ENCODE data around the gene PRUNE2.

PRUNE2 gene

DNA sequence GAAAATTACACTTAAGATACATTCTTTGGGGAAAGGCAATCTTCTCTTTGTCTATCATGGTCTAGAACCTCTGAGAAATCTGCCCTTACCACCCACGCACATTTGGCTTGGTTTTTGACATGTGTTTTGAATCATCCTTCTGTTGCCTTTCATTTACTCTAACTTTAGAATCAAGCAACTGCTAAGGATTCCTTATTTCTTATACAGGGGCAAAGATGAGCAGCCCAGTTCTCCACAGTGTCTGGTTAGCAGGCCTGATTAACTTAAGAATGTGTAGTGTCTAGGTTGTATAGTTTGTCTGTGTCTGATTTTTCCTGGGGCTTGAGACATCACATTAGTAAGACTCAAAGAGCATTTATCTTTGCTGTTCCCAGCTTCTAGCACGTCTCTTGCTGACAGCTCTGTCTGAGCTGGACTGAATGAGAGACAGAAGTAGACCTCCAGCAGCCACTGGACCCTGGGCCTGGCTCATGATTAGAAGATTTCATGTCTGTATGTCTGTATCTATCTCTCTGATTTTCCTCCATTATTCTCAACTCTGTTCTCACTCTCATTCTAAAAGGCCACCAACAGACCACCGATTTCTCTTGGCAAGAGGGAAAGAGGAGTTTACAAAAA, 173.5 kb downstream of the PRUNE2 start:
- H3K9me3 Mint-ChIP-seq = no peaks in the 10 kb centered on the region
- no peak for DNase-seq (ENCODE audit: low spot score in 2 of 2)

DNA sequence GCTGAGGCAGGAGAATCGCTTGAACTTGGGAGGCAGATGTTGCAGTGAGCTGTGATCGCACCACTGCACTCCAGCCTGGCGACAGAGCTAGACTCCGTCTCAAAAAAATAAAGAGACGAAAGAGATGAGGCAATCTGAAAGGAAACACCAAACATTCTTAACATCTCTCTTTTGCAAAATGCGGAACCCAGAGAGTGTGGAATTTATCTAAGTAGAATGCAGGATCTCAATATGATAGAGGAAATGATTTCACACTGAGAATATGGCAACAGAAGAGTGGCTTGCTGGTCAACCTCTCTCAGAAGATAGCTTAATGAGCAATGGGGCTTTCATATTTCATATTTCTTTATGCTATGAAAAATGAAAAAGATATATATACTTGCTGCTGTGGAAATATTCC, 175.1 kb downstream of the PRUNE2 start:
- Mint-ChIP-seq H3K4me1 (no peaks in the 10 kb centered on the region), H3K9me3 (no peaks in the 10 kb centered on the region), H3K36me3 (ENCODE audit: insufficient read depth) (no peaks in the 10 kb centered on the region), H3K4me3 (no peak overlapping the region), H3K27ac (ENCODE audit: low read depth) (no peak overlapping the region), H3K27me3 (peaks cover 34% of the 10 kb centered on the region)
- no peak for DNase-seq (ENCODE audit: low spot score in 2 of 2)
- ATAC-seq (replicated peaks; ENCODE audit: extremely low read depth, poor library complexity, severe bottlenecking) = no peak

More for the DNA sequence above, 173.5 kb downstream of the PRUNE2 start:
- Mint-ChIP-seq H3K27me3 (peaks cover 41% of the 10 kb centered on the region), H3K4me1 (no peaks in the 10 kb centered on the region), H3K27ac (ENCODE audit: low read depth) (no peak overlapping the region), H3K4me3 (no peak overlapping the region), H3K36me3 (ENCODE audit: insufficient read depth) (no peaks in the 10 kb centered on the region)
- ATAC-seq (replicated peaks; ENCODE audit: extremely low read depth, poor library complexity, severe bottlenecking) = no peak

DNA sequence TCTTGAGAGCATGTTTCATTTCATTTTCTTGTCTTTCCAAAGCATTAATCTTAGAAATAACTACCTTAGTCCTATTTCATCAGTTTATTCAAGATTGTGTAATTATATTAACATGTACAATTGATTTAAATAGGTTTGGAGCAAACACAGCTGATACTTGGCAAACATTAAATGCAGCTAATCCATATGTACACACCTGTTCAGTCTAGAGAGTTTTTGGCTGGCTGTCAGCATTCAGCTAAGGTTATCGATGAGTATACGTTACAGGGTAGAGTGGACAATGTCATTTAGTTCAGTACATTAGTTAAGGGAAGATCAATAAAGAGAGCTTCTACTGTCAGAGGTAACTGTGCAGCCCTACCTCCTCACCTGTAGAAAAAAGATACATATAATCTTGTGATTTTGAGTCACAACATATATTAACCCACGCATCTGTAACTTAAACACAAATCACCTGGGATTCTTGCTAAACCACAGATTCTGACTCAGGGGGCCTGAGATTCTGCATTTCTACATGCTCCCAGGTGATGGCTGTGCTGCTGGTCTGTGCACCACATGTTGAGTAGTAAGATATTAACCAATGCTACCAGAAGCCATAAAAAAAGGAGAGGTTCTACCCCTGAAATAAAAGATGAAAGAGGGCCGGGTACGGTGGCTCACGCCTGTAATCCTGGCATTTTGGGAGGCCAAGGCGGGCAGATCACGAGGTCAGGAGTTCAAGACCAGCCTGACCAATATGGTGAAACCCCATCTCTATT, 175.8 kb downstream of the PRUNE2 start:
- DNase-seq (ENCODE audit: low spot score in 2 of 2) (no peak), ATAC-seq (replicated peaks; ENCODE audit: extremely low read depth, poor library complexity, severe bottlenecking) (no peak)
- no peaks in the 10 kb centered on the region for H3K9me3 Mint-ChIP-seq
- H3K27me3 Mint-ChIP-seq = peaks cover 39% of the 10 kb centered on the region
- H3K36me3 Mint-ChIP-seq (ENCODE audit: insufficient read depth) = no peaks in the 10 kb centered on the region
- no peak overlapping the region for H3K27ac Mint-ChIP-seq (ENCODE audit: low read depth)
- no peak overlapping the region for H3K4me3 Mint-ChIP-seq
- H3K4me1 Mint-ChIP-seq = no peaks in the 10 kb centered on the region

DNA sequence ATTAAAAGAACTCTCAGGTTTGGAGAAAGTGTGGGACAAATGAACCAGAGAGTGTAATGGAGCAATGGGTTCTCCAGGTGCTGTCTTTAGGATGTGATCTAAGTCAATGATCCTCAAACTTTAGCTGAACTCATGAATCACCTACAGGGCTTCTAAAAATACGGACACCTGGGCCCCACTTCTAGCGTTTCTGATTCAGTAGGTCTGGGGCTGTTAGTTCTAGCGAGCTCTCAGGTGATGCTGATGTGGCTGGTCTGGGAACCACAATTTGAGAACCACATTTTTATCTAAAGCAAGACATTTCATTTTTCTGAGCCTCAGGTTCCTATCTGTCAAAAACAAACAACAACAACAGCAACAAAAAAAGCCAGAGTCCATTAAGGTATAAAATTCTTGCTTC, 176.8 kb downstream of the PRUNE2 start:
- H3K4me3 Mint-ChIP-seq = no peak overlapping the region
- H3K4me1 Mint-ChIP-seq = no peaks in the 10 kb centered on the region
- DNase-seq (ENCODE audit: low spot score in 2 of 2) (no peak), ATAC-seq (replicated peaks; ENCODE audit: extremely low read depth, poor library complexity, severe bottlenecking) (no peak)
- H3K9me3 Mint-ChIP-seq = no peaks in the 10 kb centered on the region
- H3K27me3 Mint-ChIP-seq = peaks cover 37% of the 10 kb centered on the region
- no peak overlapping the region for H3K27ac Mint-ChIP-seq (ENCODE audit: low read depth)
- no peaks in the 10 kb centered on the region for H3K36me3 Mint-ChIP-seq (ENCODE audit: insufficient read depth)

DNA sequence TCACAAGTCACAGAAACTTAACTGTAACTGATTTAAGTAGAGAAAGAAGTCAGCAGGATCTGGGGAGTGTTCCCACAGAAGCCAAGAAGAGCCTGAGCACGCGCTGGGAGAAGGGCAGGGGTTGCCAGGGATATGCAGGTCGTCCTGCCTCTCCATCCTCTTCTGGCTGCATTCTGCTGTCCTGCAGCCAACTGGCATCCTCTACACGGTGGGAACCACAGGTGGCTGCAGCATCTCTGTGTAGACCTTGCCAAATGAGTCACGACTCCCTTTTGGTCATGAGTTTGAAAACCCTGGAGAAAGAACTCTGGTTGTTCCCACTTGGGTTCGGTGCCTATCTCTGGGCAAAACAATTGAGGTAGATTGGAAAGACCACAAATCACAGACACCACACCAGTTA, 180.0 kb downstream of the PRUNE2 start:
- peaks cover 32% of the 10 kb centered on the region for H3K27me3 Mint-ChIP-seq
- no peak overlapping the region for H3K27ac Mint-ChIP-seq (ENCODE audit: low read depth)
- H3K4me3 Mint-ChIP-seq = no peak overlapping the region
- no peaks in the 10 kb centered on the region for H3K4me1 Mint-ChIP-seq
- no peaks in the 10 kb centered on the region for H3K36me3 Mint-ChIP-seq (ENCODE audit: insufficient read depth)
- no peaks in the 10 kb centered on the region for H3K9me3 Mint-ChIP-seq
- no peak for DNase-seq (ENCODE audit: low spot score in 2 of 2)
- no peak for ATAC-seq (replicated peaks; ENCODE audit: extremely low read depth, poor library complexity, severe bottlenecking)

GRCh38 chr9:76725011-76725546, 180.8 kb downstream of the PRUNE2 start:
- no peak overlapping the region for H3K4me3 Mint-ChIP-seq
- H3K9me3 Mint-ChIP-seq = no peaks in the 10 kb centered on the region
- ATAC-seq (replicated peaks; ENCODE audit: extremely low read depth, poor library complexity, severe bottlenecking) = no peak
- H3K4me1 Mint-ChIP-seq = no peaks in the 10 kb centered on the region
- H3K27me3 Mint-ChIP-seq = peaks cover 24% of the 10 kb centered on the region
- no peak overlapping the region for H3K27ac Mint-ChIP-seq (ENCODE audit: low read depth)
- H3K36me3 Mint-ChIP-seq (ENCODE audit: insufficient read depth) = no peaks in the 10 kb centered on the region
- no peak for DNase-seq (ENCODE audit: low spot score in 2 of 2)

DNA sequence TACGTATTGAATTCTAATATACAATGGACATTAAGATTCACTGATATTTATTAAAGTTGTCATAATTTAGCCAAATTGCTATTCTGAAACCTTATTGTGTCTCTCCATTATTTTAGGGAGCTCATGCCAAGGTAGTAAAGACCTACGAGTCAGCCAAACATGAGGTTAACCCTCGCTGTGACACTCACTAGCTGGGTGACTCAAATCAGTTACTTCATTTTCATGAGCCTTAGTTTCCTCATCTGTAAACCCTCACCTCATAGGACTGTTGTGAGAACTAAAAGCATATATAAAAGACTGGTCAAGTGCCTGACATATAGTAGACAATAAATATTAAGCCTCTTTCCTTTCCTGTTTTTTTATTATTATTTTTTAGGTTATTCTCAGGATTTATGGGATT, 185.7 kb downstream of the PRUNE2 start:
- H3K36me3 Mint-ChIP-seq (ENCODE audit: insufficient read depth) = peaks cover 1% of the 10 kb centered on the region
- no peak overlapping the region for H3K4me3 Mint-ChIP-seq
- no peak overlapping the region for H3K27ac Mint-ChIP-seq (ENCODE audit: low read depth)
- no peak for DNase-seq (ENCODE audit: low spot score in 2 of 2)
- ATAC-seq (replicated peaks; ENCODE audit: extremely low read depth, poor library complexity, severe bottlenecking) = no peak
- H3K9me3 Mint-ChIP-seq = no peaks in the 10 kb centered on the region
- no peaks in the 10 kb centered on the region for H3K4me1 Mint-ChIP-seq
- H3K27me3 Mint-ChIP-seq = peaks cover 35% of the 10 kb centered on the region

GRCh38 chr9:76718166-76718565, 187.7 kb downstream of the PRUNE2 start:
- ATAC-seq (replicated peaks; ENCODE audit: extremely low read depth, poor library complexity, severe bottlenecking) (no peak), DNase-seq (ENCODE audit: low spot score in 2 of 2) (no peak)
- Mint-ChIP-seq H3K27ac (ENCODE audit: low read depth) (no peak overlapping the region), H3K4me3 (no peak overlapping the region), H3K4me1 (no peaks in the 10 kb centered on the region), H3K27me3 (peaks cover 31% of the 10 kb centered on the region), H3K9me3 (no peaks in the 10 kb centered on the region), H3K36me3 (ENCODE audit: insufficient read depth) (peaks cover 1% of the 10 kb centered on the region)

DNA sequence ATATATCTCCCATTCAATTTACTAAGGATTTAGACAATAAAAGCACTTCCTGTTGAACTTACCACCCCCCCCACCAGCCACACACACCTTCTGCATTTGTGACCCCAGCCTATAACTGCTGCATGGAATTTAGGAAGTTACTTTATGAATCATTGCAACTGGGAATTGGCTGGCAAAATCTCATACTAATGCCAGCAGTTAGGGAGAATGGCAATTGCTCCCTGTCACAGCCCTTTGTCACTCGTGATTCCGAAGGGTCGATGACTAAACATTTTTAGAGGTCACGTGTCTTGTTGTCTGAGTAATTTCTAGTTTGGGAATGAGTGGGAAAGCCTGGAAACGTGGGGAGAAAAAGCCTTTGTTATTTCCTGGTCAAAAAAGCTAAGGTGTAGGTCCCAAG, 188.3 kb downstream of the PRUNE2 start:
- H3K9me3 Mint-ChIP-seq = no peaks in the 10 kb centered on the region
- ATAC-seq (replicated peaks; ENCODE audit: extremely low read depth, poor library complexity, severe bottlenecking) = no peak
- no peak overlapping the region for H3K27ac Mint-ChIP-seq (ENCODE audit: low read depth)
- peaks cover 37% of the 10 kb centered on the region for H3K27me3 Mint-ChIP-seq
- no peak for DNase-seq (ENCODE audit: low spot score in 2 of 2)
- H3K4me3 Mint-ChIP-seq = no peak overlapping the region
- peaks cover 1% of the 10 kb centered on the region for H3K36me3 Mint-ChIP-seq (ENCODE audit: insufficient read depth)
- H3K4me1 Mint-ChIP-seq = no peaks in the 10 kb centered on the region

GRCh38 chr9:76717176-76717575, 188.7 kb downstream of the PRUNE2 start:
- Mint-ChIP-seq H3K36me3 (ENCODE audit: insufficient read depth) (peaks cover 1% of the 10 kb centered on the region), H3K4me1 (no peaks in the 10 kb centered on the region), H3K27me3 (peaks cover 41% of the 10 kb centered on the region), H3K4me3 (no peak overlapping the region), H3K27ac (ENCODE audit: low read depth) (no peak overlapping the region), H3K9me3 (no peaks in the 10 kb centered on the region)
- ATAC-seq (replicated peaks; ENCODE audit: extremely low read depth, poor library complexity, severe bottlenecking) = no peak
- no peak for DNase-seq (ENCODE audit: low spot score in 2 of 2)

- Mint-ChIP-seq H3K27me3 (peaks cover 51% of the 10 kb centered on the region), H3K36me3 (ENCODE audit: insufficient read depth) (peaks cover 1% of the 10 kb centered on the region), H3K4me1 (no peaks in the 10 kb centered on the region), H3K9me3 (no peaks in the 10 kb centered on the region), H3K27ac (ENCODE audit: low read depth) (no peak overlapping the region), H3K4me3 (no peak overlapping the region)
- no peak for DNase-seq (ENCODE audit: low spot score in 2 of 2)
- ATAC-seq (replicated peaks; ENCODE audit: extremely low read depth, poor library complexity, severe bottlenecking) = no peak
Observed at GRCh38 chr9:76716085-76716672, 189.7 kb downstream of the PRUNE2 start.

GRCh38 chr9:76713381-76713780, 192.5 kb downstream of the PRUNE2 start:
- Mint-ChIP-seq H3K9me3 (no peaks in the 10 kb centered on the region), H3K4me1 (no peaks in the 10 kb centered on the region), H3K4me3 (no peak overlapping the region), H3K27ac (ENCODE audit: low read depth) (no peak overlapping the region), H3K27me3 (peaks cover 67% of the 10 kb centered on the region), H3K36me3 (ENCODE audit: insufficient read depth) (no peaks in the 10 kb centered on the region)
- ATAC-seq (replicated peaks; ENCODE audit: extremely low read depth, poor library complexity, severe bottlenecking) = no peak
- no peak for DNase-seq (ENCODE audit: low spot score in 2 of 2)

- peaks cover 85% of the 10 kb centered on the region for H3K27me3 Mint-ChIP-seq
- no peak overlapping the region for H3K4me3 Mint-ChIP-seq
- DNase-seq (ENCODE audit: low spot score in 2 of 2) (no peak), ATAC-seq (replicated peaks; ENCODE audit: extremely low read depth, poor library complexity, severe bottlenecking) (no peak)
- H3K36me3 Mint-ChIP-seq (ENCODE audit: insufficient read depth) = no peaks in the 10 kb centered on the region
- no peak overlapping the region for H3K27ac Mint-ChIP-seq (ENCODE audit: low read depth)
- no peaks in the 10 kb centered on the region for H3K9me3 Mint-ChIP-seq
- no peaks in the 10 kb centered on the region for H3K4me1 Mint-ChIP-seq
Observed at GRCh38 chr9:76709020-76709419, 196.9 kb downstream of the PRUNE2 start.

Measured in central memory CD8-positive, alpha-beta T cell (primary cell).